Liver (tissue), 9 donors: ENCODE measurements around the gene SFMBT2. TPM values are rescaled to one million over a fixed set of nuclear protein-coding genes. Genes with fewer than 3 reads are reported as not detected.

Experiments
- DNase-seq: peaks from one replicate; pipeline ENCODE4 v3.0.0-alpha.2; 2017; ENCODE audit warnings: low spot score
- H3K27ac ChIP-seq, 2 donors: one replicate each; pipeline ENCODE4 v1.7.0; 2013; ENCODE audit warnings: inconsistent platforms in 2 of 2, low read length in 2 of 2, control low read depth in 1 of 2, low read depth in 1 of 2, mild to moderate bottlenecking in 1 of 2
- H3K27me3 ChIP-seq, 4 donors: one replicate each; pipeline versions ENCODE4 v1.6.1 to v1.7.0; 2013; ENCODE audit warnings: low read length in 3 of 4, inconsistent platforms in 1 of 4, mild to moderate bottlenecking in 1 of 4, moderate library complexity in 1 of 4; ENCODE audit not compliant: control insufficient read depth in 4 of 4, insufficient read depth in 4 of 4
- H3K36me3 ChIP-seq, 4 donors: one replicate each; pipeline versions ENCODE4 v1.6.1 to v1.7.0; 2013; ENCODE audit warnings: low read length in 3 of 4, mild to moderate bottlenecking in 3 of 4, low read depth in 1 of 4, moderate library complexity in 1 of 4; ENCODE audit not compliant: control insufficient read depth in 4 of 4, insufficient read depth in 3 of 4
- H3K4me1 ChIP-seq, 4 donors: one replicate each; pipeline versions ENCODE4 v1.6.1 to v1.7.0; 2013; ENCODE audit warnings: low read length in 3 of 4, mild to moderate bottlenecking in 3 of 4, moderate library complexity in 1 of 4; ENCODE audit not compliant: control insufficient read depth in 4 of 4, insufficient read depth in 4 of 4
- H3K4me3 ChIP-seq, 3 donors: one replicate each; pipeline versions ENCODE4 v1.6.1 to v1.7.0; 2013; ENCODE audit warnings: low read length in 3 of 3, control low read depth in 1 of 3, low read depth in 1 of 3, mild to moderate bottlenecking in 1 of 3
- H3K9ac ChIP-seq, 2 donors: one replicate each; pipeline ENCODE4 v1.7.0; 2013; ENCODE audit warnings: low read length in 2 of 2, mild to moderate bottlenecking in 2 of 2, moderate library complexity in 2 of 2, control low read depth in 1 of 2, low read depth in 1 of 2
- H3K9me3 ChIP-seq, 4 donors: one replicate each; pipeline versions ENCODE4 v1.6.1 to v1.7.0; 2013; ENCODE audit warnings: low read length in 3 of 4; ENCODE audit not compliant: control insufficient read depth in 4 of 4
- EGR1 ChIP-seq, 2 donors: IDR thresholded peaks; 2 replicates each; pipeline ENCODE4 v1.6.1; 2016 to 2018; ENCODE audit warnings: antibody characterized with exemption in 2 of 2, low read depth in 2 of 2
- FOXA1 ChIP-seq: IDR thresholded peaks from 2 replicates; pipeline ENCODE4 v1.6.1; 2016; ENCODE audit warnings: antibody characterized with exemption
- FOXA2 ChIP-seq: IDR thresholded peaks from 2 replicates; pipeline ENCODE4 v1.6.1; 2016; ENCODE audit warnings: antibody characterized with exemption
- GABPA ChIP-seq, 2 donors: IDR thresholded peaks in 1 of 2; conservative IDR thresholded peaks in 1 of 2; 2 replicates each; pipeline ENCODE4 v1.6.1; 2016; ENCODE audit warnings: antibody characterized with exemption in 2 of 2, mild to moderate bottlenecking in 1 of 2, moderate library complexity in 1 of 2
- HNF4A ChIP-seq, 2 donors: conservative IDR thresholded peaks; 2 replicates each; pipeline ENCODE4 v1.6.1; 2016; ENCODE audit warnings: antibody characterized with exemption in 2 of 2, mild to moderate bottlenecking in 2 of 2
- HNF4G ChIP-seq: IDR thresholded peaks from 2 replicates; pipeline ENCODE4 v1.6.1; 2016; ENCODE audit warnings: antibody characterized with exemption
- JUND ChIP-seq, 2 donors: IDR thresholded peaks; 2 replicates each; pipeline ENCODE4 v1.6.1; 2016; ENCODE audit warnings: antibody characterized with exemption in 2 of 2
- MAX ChIP-seq: IDR thresholded peaks from 2 replicates; pipeline ENCODE4 v1.6.1; 2016; ENCODE audit warnings: antibody characterized with exemption
- NR2F2 ChIP-seq: IDR thresholded peaks from 2 replicates; pipeline ENCODE4 v1.6.1; 2016; ENCODE audit warnings: antibody characterized with exemption
- RXRA ChIP-seq, 2 donors: IDR thresholded peaks; 2 replicates each; pipeline ENCODE4 v1.6.1; 2017 to 2018; ENCODE audit warnings: antibody characterized with exemption in 2 of 2, mild to moderate bottlenecking in 1 of 2
- SP1 ChIP-seq: IDR thresholded peaks from 2 replicates; pipeline ENCODE4 v1.6.1; 2018; ENCODE audit warnings: antibody characterized with exemption, mild to moderate bottlenecking
- TAF1 ChIP-seq: conservative IDR thresholded peaks from 2 replicates; pipeline ENCODE4 v1.6.1; 2016; ENCODE audit warnings: antibody characterized with exemption, mild to moderate bottlenecking
- YY1 ChIP-seq: IDR thresholded peaks from 2 replicates; pipeline ENCODE4 v1.6.1; 2016; ENCODE audit warnings: antibody characterized with exemption, mild to moderate bottlenecking
- WGBS: extraction: QIAGEN DNeasy Blood & Tissue Kit; methylation state at CpG from one replicate; pipeline ENCODE4 v1.1.7; 2013; 5-methylcytosine and 5-hydroxymethylcytosine counted together
- polyA plus RNA-seq, 2 donors: library from polyadenylated mRNA; stranded (reverse) in 1 of 2; unstranded in 1 of 2; fragments of 200-250 nt in 1 of 2; fragments of >200 nt in 1 of 2; fragmentation: Nextera tagmentation in 1 of 2; extraction: Ambion mirVana in 1 of 2; gene quantifications; one replicate each; pipeline versions ENCODE4 v1.2.1 to v1.2.3, GENCODE V29; 2013 to 2015
- total RNA-seq, 2 donors: library from RNA; depleted of rRNA; stranded (reverse); fragments of >200 nt; gene quantifications; one replicate each; pipeline ENCODE4 v1.2.3, GENCODE V29; 2014
- TF ChIP-seq, protein P1 (sequence below): IDR thresholded peaks from 2 replicates; pipeline ENCODE4 v1.6.1; 2016; ENCODE audit warnings: antibody characterized with exemption
- TF ChIP-seq, protein P2 (sequence below): IDR thresholded peaks from 2 replicates; pipeline ENCODE4 v1.6.1; 2016; ENCODE audit warnings: antibody characterized with exemption
- donor health status: healthy.
- donor health status: healthy.
- donor health status: healthy.
- donor health status: healthy.
- donor health status: healthy.

The SFMBT2 gene
- total and polyA plus RNA-seq, 4 donors: 0.46 to 2.8 (median 1.5) TPM

GRCh38 chr10:7436490-7437100, 25.8 kb upstream of the SFMBT2 start:
- Histone ChIP-seq H3K36me3 (no peaks in the 10 kb centered on the region), H3K4me3 (no peak overlapping the region), H3K27me3 (peaks cover 0 to 5% (median 0%) of the 10 kb centered on the region in 4 donors), H3K9me3 (peaks cover 0 to 2% (median 0%) of the 10 kb centered on the region in 4 donors), H3K4me1 (no peaks in the 10 kb centered on the region), H3K9ac (no peak overlapping the region), H3K27ac (no peak overlapping the region)
- no peak for TF ChIP-seq TAF1
- WGBS: 83% methylated on average over 3 of the region's 3 CpGs
- DNase-seq: no peak

GRCh38 chr10:7435674-7436073, 24.8 kb upstream of the SFMBT2 start:
- WGBS: 59% methylated on average over 2 of the region's 2 CpGs
- TF ChIP-seq FOXA2 (no peak), EGR1 (IDR thresholded peaks at IDR 0.05; ENCODE audit: low read depth in 2 of 2) (no peak), FOXA1 (no peak), GABPA (IDR thresholded peaks at IDR 0.05 in 1 of 2, conservative IDR thresholded peaks at IDR 0.05 in 1 of 2) (no peak), SP1 (no peak), MAX (no peak), YY1 (no peak), JUND (IDR thresholded peaks at IDR 0.05) (no peak), RXRA (IDR thresholded peaks at IDR 0.05) (no peak), HNF4A (conservative IDR thresholded peaks at IDR 0.05) (no peak)
- TF ChIP-seq, protein P1, sequence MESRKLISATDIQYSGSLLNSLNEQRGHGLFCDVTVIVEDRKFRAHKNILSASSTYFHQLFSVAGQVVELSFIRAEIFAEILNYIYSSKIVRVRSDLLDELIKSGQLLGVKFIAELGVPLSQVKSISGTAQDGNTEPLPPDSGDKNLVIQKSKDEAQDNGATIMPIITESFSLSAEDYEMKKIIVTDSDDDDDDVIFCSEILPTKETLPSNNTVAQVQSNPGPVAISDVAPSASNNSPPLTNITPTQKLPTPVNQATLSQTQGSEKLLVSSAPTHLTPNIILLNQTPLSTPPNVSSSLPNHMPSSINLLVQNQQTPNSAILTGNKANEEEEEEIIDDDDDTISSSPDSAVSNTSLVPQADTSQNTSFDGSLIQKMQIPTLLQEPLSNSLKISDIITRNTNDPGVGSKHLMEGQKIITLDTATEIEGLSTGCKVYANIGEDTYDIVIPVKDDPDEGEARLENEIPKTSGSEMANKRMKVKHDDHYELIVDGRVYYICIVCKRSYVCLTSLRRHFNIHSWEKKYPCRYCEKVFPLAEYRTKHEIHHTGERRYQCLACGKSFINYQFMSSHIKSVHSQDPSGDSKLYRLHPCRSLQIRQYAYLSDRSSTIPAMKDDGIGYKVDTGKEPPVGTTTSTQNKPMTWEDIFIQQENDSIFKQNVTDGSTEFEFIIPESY: no peak
- TF ChIP-seq, protein P2, sequence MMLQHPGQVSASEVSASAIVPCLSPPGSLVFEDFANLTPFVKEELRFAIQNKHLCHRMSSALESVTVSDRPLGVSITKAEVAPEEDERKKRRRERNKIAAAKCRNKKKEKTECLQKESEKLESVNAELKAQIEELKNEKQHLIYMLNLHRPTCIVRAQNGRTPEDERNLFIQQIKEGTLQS: no peak
- Histone ChIP-seq H3K9me3 (peaks cover 0 to 2% (median 0%) of the 10 kb centered on the region in 4 donors), H3K9ac (no peak overlapping the region), H3K4me1 (no peaks in the 10 kb centered on the region), H3K36me3 (no peaks in the 10 kb centered on the region), H3K27ac (no peak overlapping the region), H3K27me3 (peaks cover 0 to 5% (median 0%) of the 10 kb centered on the region in 4 donors), H3K4me3 (no peak overlapping the region)
- DNase-seq: no peak

- no peak overlapping the region for H3K27ac ChIP-seq
- H3K4me1 ChIP-seq: no peaks in the 10 kb centered on the region
- peaks cover 0 to 2% (median 0%) of the 10 kb centered on the region in 4 donors for H3K9me3 ChIP-seq
- H3K9ac ChIP-seq: no peak overlapping the region
- no peak overlapping the region for H3K4me3 ChIP-seq
- WGBS: 83% methylated on average over 5 of the region's 5 CpGs
- H3K36me3 ChIP-seq: no peaks in the 10 kb centered on the region
- no peak for DNase-seq
- no peak for TF ChIP-seq NR2F2
- TF ChIP-seq HNF4G: no peak
- no peak for TF ChIP-seq GABPA (IDR thresholded peaks at IDR 0.05 in 1 of 2, conservative IDR thresholded peaks at IDR 0.05 in 1 of 2)
- TF ChIP-seq FOXA2: no peak
- TF ChIP-seq EGR1 (IDR thresholded peaks at IDR 0.05; ENCODE audit: low read depth in 2 of 2): no peak
- no peak for TF ChIP-seq YY1
- no peak for TF ChIP-seq MAX
- no peak for TF ChIP-seq HNF4A (conservative IDR thresholded peaks at IDR 0.05)
- TF ChIP-seq JUND (IDR thresholded peaks at IDR 0.05): no peak
- peaks cover 0 to 5% (median 0%) of the 10 kb centered on the region in 4 donors for H3K27me3 ChIP-seq
Observed at GRCh38 chr10:7434378-7434777, 23.5 kb upstream of the SFMBT2 start.
